Fibroblast of skin of right biceps (primary cell): Measurements from ENCODE around the gene TCEANC.
"Not testable (repeated sequence)": the region's sequence is repeated elsewhere in the genome, so short reads cannot be mapped to it uniquely, and the experiment has no call there.

Experiments used
- DNase-seq: peaks from one replicate; pipeline ENCODE4 v3.0.0-alpha.2; 2013

TCEANC gene

GRCh38 chrX:13658602-13659001 is 5.7 kb downstream of the TCEANC start:
- peak; percentile 49 for DNase-seq

GRCh38 chrX:13659063-13659462 is 6.1 kb downstream of the TCEANC start:
- DNase-seq: peak; percentile 60

GRCh38 chrX:13661735-13662288 is 8.9 kb downstream of the TCEANC start:
- no peak for DNase-seq

- DNase-seq: peak; percentile 49
These were observed 9.4 kb downstream of the TCEANC start for GRCh38 chrX:13662355-13662791.

- no peak for DNase-seq
These were observed 11.1 kb downstream of the TCEANC start for GRCh38 chrX:13664020-13664419.

GRCh38 chrX:13666836-13667235 is 13.9 kb downstream of the TCEANC start:
- no peak for DNase-seq

- no peak for DNase-seq
These were observed 15.0 kb downstream of the TCEANC start for GRCh38 chrX:13667919-13668318.

GRCh38 chrX:13669246-13669737 is 16.4 kb downstream of the TCEANC start:
- DNase-seq: peak; percentile 93

GRCh38 chrX:13669755-13670154 is 16.8 kb downstream of the TCEANC start:
- not testable (repeated sequence) for DNase-seq

- DNase-seq: no peak
These were observed 17.3 kb downstream of the TCEANC start for GRCh38 chrX:13670197-13670596.

GRCh38 chrX:13673016-13673415 is 20.1 kb downstream of the TCEANC start:
- DNase-seq: no peak

- no peak for DNase-seq
These were observed 23.9 kb downstream of the TCEANC start for GRCh38 chrX:13676885-13677284.

- not testable (repeated sequence) for DNase-seq
These were observed 26.8 kb downstream of the TCEANC start for GRCh38 chrX:13679700-13680099.

GRCh38 chrX:13681595-13681994 is 28.7 kb downstream of the TCEANC start:
- no peak for DNase-seq

GRCh38 chrX:13684361-13684760 is 31.4 kb downstream of the TCEANC start:
- DNase-seq: no peak

GRCh38 chrX:13685126-13685763 is 32.3 kb downstream of the TCEANC start:
- peak; percentile 28 for DNase-seq

- DNase-seq: no peak
These were observed 34.3 kb downstream of the TCEANC start for GRCh38 chrX:13687203-13687602.

GRCh38 chrX:13688384-13688957 is 35.5 kb downstream of the TCEANC start:
- DNase-seq: no peak

GRCh38 chrX:13688958-13689740 is 36.2 kb downstream of the TCEANC start, which contains the start of gene RAB9A:
Gene RAB9A, plus strand, starts transcription at chrX:13689128. Its CDS starts 19,619 bp downstream, at chrX:13708747.
- DNase-seq: peak; percentile 75

GRCh38 chrX:13689741-13690211 is 36.8 kb downstream of the TCEANC start:
- peak; percentile 31 for DNase-seq

- no peak for DNase-seq
These were observed 37.9 kb downstream of the TCEANC start for GRCh38 chrX:13690836-13691235.

- no peak for DNase-seq
These were observed 39.0 kb downstream of the TCEANC start for GRCh38 chrX:13691841-13692371.

- DNase-seq: no peak
These were observed 39.9 kb downstream of the TCEANC start for GRCh38 chrX:13692771-13693231.
